EH (cell line): ENCODE data around the gene IQCH.
"Not testable (repeated sequence)": the region's sequence is repeated elsewhere in the genome, so short reads cannot be mapped to it uniquely, and the experiment has no call there.

Experiments used
- DNase-seq: peaks from one replicate; pipeline ENCODE4 v3.0.0-alpha.2; 2015; ENCODE audit warnings: low read depth

The IQCH gene

GRCh38 chr15:67436351-67437250, 182.0 kb downstream of the IQCH start:
- DNase-seq: not testable (repeated sequence)

GRCh38 chr15:67444100-67444499, 189.5 kb downstream of the IQCH start:
- DNase-seq: peak; percentile 19

- no peak for DNase-seq
Observed at GRCh38 chr15:67446449-67446848, 191.9 kb downstream of the IQCH start.

- not testable (repeated sequence) for DNase-seq
Observed at GRCh38 chr15:67448372-67448771, 193.8 kb downstream of the IQCH start.

- not testable (repeated sequence) for DNase-seq
Observed at GRCh38 chr15:67453703-67454102, 199.1 kb downstream of the IQCH start.

GRCh38 chr15:67456677-67457529, 202.3 kb downstream of the IQCH start:
- DNase-seq: peak; percentile 73

- DNase-seq: peak; percentile 35
Observed at GRCh38 chr15:67458331-67459029, 203.9 kb downstream of the IQCH start.

- no peak for DNase-seq
Observed at GRCh38 chr15:67460521-67460920, 205.9 kb downstream of the IQCH start.

- DNase-seq: no peak
Observed at GRCh38 chr15:67461735-67462134, 207.1 kb downstream of the IQCH start.

- DNase-seq: no peak
Observed at GRCh38 chr15:67462875-67463274, 208.3 kb downstream of the IQCH start.

GRCh38 chr15:67463488-67463887, 208.9 kb downstream of the IQCH start:
- DNase-seq: no peak

- DNase-seq: no peak
Observed at GRCh38 chr15:67465196-67465952, 210.8 kb downstream of the IQCH start.

- no peak for DNase-seq
Observed at GRCh38 chr15:67468416-67468815, 213.8 kb downstream of the IQCH start.

GRCh38 chr15:67469680-67470079, 215.1 kb downstream of the IQCH start:
- no peak for DNase-seq

- DNase-seq: peak; percentile 80
Observed at GRCh38 chr15:67472957-67473356, 218.4 kb downstream of the IQCH start.

- no peak for DNase-seq
Observed at GRCh38 chr15:67474405-67475110, 220.0 kb downstream of the IQCH start.

GRCh38 chr15:67479781-67480505, 225.4 kb downstream of the IQCH start:
- peak; percentile 77 for DNase-seq

- peak; percentile 62 for DNase-seq
Observed at GRCh38 chr15:67480741-67481140, 226.2 kb downstream of the IQCH start.

- no peak for DNase-seq
Observed at GRCh38 chr15:67481680-67482079, 227.1 kb downstream of the IQCH start.

GRCh38 chr15:67495585-67495984, 241.0 kb downstream of the IQCH start:
- DNase-seq: no peak
